AG04449 (cell line): Measurements from ENCODE around the gene ZNF547.

ENCODE experiments used
- CTCF ChIA-PET: fragments of 350-600 bp; formaldehyde crosslinking; extraction: SDS; loops from one replicate; lab custom pipeline; 2021; ENCODE audit warnings: antibody characterized with exemption; lab: Yijun Ruan, JAX
- POLR2A ChIA-PET: fragments of 400-600, 350-600 bp; formaldehyde crosslinking; extraction: SDS; loops from one replicate; lab custom pipeline; 2020; ENCODE audit warnings: antibody characterized with exemption, inconsistent platforms; lab: Yijun Ruan, JAX
- DNase-seq: peaks from one replicate; pipeline ENCODE4 v3.0.0-alpha.2; 2010; ENCODE audit warnings: low read depth, low spot score
- H3K4me3 ChIP-seq: 2 replicates; pipeline ENCODE4 v1.5.1; 2011; ENCODE audit warnings: low read depth, mild to moderate bottlenecking, control low read depth, low read length
- TF ChIP-seq, protein P1 (sequence below): IDR thresholded peaks from one replicate; pipeline ENCODE4 v1.5.1; 2011; ENCODE audit warnings: mild to moderate bottlenecking, moderate library complexity, low read length, control low read depth, inconsistent platforms; ENCODE audit not compliant: insufficient read depth; ENCODE audit errors: missing control alignments

Gene ZNF547

GRCh38 chr19:57389730-57390598, 26.6 kb downstream of the ZNF547 start, which contains the start of gene ZNF548:
ZNF548 (plus strand) TSS chr19:57389854; CDS start chr19:57390100, 246 bp downstream.
- peak within 1 kb of the TSS; percentile 87 for H3K4me3 ChIP-seq
- DNase-seq, result peak; percentile 97
- CTCF ChIA-PET, result interaction anchor here (0.7 to 1.5 kb wide), 3 partner anchors 14 to 22 kb away, joined by 3 to 7 read pairs (median 3); no protein-coding TSS in a partner anchor
- TF ChIP-seq, protein P1, sequence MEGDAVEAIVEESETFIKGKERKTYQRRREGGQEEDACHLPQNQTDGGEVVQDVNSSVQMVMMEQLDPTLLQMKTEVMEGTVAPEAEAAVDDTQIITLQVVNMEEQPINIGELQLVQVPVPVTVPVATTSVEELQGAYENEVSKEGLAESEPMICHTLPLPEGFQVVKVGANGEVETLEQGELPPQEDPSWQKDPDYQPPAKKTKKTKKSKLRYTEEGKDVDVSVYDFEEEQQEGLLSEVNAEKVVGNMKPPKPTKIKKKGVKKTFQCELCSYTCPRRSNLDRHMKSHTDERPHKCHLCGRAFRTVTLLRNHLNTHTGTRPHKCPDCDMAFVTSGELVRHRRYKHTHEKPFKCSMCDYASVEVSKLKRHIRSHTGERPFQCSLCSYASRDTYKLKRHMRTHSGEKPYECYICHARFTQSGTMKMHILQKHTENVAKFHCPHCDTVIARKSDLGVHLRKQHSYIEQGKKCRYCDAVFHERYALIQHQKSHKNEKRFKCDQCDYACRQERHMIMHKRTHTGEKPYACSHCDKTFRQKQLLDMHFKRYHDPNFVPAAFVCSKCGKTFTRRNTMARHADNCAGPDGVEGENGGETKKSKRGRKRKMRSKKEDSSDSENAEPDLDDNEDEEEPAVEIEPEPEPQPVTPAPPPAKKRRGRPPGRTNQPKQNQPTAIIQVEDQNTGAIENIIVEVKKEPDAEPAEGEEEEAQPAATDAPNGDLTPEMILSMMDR, result peak; percentile 18
- POLR2A ChIA-PET, result interaction anchor here (0.6 kb wide), 2 partner anchors 25 to 27 kb away, joined by 3 to 4 read pairs; no protein-coding TSS in a partner anchor

DNA sequence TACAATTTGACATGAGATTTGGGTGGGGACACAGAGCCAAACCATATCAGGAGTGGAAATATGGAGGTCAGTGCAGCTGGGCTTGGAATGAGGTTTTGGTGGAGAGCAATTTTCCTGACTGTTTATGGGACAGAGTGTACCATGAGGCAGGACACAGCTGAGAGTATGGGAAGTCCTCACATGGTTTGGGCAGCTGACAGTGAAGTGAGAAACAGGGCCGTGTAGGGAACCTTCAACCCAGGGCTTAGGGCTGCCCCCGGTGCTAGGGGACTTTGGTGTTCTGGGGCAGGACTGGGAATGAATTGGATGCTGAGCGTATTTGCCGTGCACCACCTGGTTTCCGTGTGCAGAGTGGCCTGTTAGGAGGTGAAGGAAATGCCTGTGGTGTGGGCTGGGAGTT, 32.4 kb downstream of the ZNF547 start:
- CTCF ChIA-PET, result no interaction called here
- POLR2A ChIA-PET, result no interaction called here
- no peak overlapping the region for H3K4me3 ChIP-seq
- DNase-seq, result no peak
- TF ChIP-seq, protein P1, result no peak

DNA sequence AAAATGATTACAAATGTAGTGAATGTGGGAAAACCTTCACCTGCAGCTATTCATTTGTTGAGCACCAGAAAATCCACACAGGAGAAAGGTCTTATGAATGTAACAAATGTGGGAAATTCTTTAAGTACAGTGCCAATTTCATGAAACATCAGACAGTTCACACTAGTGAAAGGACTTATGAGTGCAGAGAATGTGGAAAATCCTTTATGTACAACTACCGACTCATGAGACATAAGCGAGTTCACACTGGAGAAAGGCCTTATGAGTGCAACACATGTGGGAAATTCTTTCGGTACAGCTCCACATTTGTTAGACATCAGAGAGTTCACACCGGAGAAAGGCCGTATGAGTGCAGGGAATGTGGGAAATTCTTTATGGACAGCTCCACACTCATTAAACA, 35.5 kb downstream of the ZNF547 start:
- ChIA-PET CTCF (interaction anchor here (0.8 to 1.5 kb wide), 2 partner anchors 8 to 757 kb away, joined by 3 to 7 read pairs; no protein-coding TSS in a partner anchor), POLR2A (no interaction called here)
- TF ChIP-seq, protein P1, result no peak
- H3K4me3 ChIP-seq, result no peak overlapping the region
- DNase-seq, result no peak

DNA sequence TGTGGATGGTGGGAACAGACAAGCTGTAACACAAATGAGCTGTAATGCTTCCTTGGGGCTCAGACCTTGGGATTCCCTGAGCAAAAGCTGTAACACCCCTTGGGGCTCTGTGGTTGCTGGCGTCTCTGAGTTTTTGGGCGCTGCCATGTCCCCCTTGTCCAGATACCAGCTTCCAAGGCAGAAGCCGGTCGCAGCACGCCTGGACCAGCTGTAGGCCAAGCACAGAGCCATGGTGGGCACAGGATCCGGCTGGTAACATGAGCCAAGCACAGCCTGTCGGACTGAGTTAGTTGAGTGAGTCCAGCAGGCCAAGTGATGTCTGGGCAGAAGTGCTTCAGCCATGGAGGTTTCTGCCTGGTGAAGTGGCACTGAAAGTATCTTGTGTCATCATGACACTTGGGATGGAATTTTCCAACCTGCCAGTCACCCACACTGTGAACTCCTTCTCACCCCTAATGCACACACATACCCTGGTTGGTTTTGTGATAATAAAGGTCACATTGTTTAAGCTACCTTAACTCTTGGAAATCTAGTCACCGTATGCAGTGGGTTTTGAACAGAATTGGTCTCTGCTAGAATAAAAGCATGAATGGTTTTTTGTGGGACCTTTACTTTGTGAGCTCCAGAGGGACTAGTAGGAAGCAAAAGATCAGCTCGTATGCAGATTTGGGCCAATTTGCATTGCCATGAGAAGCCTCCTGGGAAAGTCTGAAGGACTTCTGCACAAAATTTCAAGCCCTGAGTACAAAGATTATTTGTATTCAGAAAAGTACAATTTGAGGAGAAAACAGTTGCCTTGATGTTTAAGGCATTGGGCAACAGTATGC, 40.6 kb downstream of the ZNF547 start:
- no peak for DNase-seq
- no peak overlapping the region for H3K4me3 ChIP-seq
- POLR2A ChIA-PET, result interaction anchor here (0.6 kb wide), 1 partner anchor 943 kb away, joined by 3 read pairs; no protein-coding TSS in a partner anchor
- CTCF ChIA-PET, result interaction anchor here (0.8 to 1.2 kb wide), 3 partner anchors 10 to 15 kb away, joined by 3 read pairs; partner anchors contain the start of gene ZNF548
- TF ChIP-seq, protein P1, result no peak

DNA sequence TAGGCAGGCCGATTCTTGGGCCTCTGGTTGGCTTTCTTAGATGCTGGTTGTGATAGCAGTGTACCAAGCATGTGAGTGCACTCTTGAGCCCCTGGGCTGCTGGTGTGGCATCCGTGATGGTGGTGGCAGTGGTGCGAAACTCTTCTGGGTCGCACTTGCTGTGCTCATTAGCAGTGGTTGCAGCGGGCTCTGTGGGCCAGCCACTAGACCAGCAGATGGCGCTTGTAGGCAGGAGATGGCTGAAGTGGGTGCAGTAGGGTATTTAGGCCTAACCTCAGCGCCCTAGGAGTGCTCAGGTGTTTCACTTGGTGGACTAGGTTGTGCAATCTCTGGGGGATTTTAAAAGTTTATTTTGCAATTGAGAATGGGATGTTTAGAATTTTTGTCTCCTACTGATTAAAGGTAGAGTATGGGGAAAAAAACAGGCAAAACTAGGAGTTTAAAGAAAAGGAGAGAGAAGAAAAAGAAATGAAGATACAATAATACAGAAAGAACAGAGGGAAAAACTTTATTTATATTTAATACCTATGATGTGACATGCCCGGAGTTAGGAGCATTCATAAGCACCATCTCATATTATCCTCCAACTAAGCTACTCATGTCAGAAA, 43.3 kb downstream of the ZNF547 start:
- POLR2A ChIA-PET, result no interaction called here
- no peak overlapping the region for H3K4me3 ChIP-seq
- CTCF ChIA-PET, result interaction anchor here (0.7 to 2.5 kb wide), 20 partner anchors 8 to 772 kb away, joined by 3 to 15 read pairs (median 4); partner anchors contain the start of genes ZNF329 and ZNF587B
- no peak for DNase-seq
- TF ChIP-seq, protein P1, result peak; percentile 83
